Measurements from ENCODE around the gene NDFIP1. TPM values are rescaled to one million over a fixed set of nuclear protein-coding genes. Genes with fewer than 3 reads are reported as not detected.

The NDFIP1 gene
- total and polyA plus RNA-seq, 2 of the 8 experiments (the other 6 are each of a cell fraction or from before 2014, with no cell fraction given) = 8.8 to 27.1 TPM

DNA sequence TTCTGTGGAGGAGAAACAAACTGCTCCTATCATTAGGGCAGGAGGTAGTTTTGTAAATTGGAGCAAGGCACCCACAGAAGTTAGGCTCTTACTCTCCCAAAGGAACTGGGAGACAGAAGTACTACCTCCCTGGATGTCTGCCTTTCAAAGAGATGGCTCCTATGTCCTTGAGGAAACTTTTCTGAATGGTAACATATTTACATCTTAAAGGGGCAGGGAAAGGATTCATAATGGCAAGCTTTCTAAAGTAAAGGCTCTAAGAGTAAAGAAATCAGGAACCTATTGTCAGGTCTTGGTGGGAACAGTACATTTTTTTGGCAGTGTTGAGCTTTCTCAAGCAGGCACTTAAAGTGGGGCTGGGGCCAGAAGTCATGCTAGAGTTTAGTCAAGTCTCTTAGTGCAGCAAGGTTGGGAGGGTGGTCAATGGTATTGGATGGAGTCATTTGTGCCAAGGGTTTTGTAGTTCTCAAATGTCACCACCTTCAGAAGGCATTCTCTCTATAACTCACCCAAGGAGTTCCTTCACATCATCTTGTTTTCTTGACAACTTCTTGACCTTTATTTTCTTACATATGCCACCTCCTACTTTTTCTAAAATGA lies 26.3 kb upstream of the NDFIP1 start:
- CTCF ChIA-PET (ENCODE audit: partially characterized antibody) = no interaction called here
- no peak for TF ChIP-seq YY1 (IDR thresholded peaks at IDR 0.05; ENCODE audit: low read depth, low read length)
- no peak for TF ChIP-seq SIN3A (conservative IDR thresholded peaks at IDR 0.05 in 1 of 2, IDR thresholded peaks at IDR 0.05 in 1 of 2; ENCODE audit: low read depth in 1 of 2, low read length in 2 of 2)
- no peak for TF ChIP-seq GABPA (IDR thresholded peaks at IDR 0.05; ENCODE audit: borderline replicate concordance, insufficient read depth, low read length)
- no peak for TF ChIP-seq SP2 (IDR thresholded peaks at IDR 0.05; ENCODE audit: low read length)
- TF ChIP-seq FOSL1 (IDR thresholded peaks at IDR 0.05; ENCODE audit: insufficient read depth, low read depth, low read length) = no peak
- no peak for TF ChIP-seq POLR2AphosphoS5 (IDR thresholded peaks at IDR 0.05; ENCODE audit: low read depth, low read length)
- no peak for TF ChIP-seq RBBP5 (IDR thresholded peaks at IDR 0.05; ENCODE audit: borderline replicate concordance, low read depth, low read length)
- no peak for TF ChIP-seq MAFK (IDR thresholded peaks at IDR 0.05; ENCODE audit: low read depth, low read length)
- no peak for TF ChIP-seq NRF1 (IDR thresholded peaks at IDR 0.05; ENCODE audit: low read depth, low read length)
- TF ChIP-seq SIRT6 (IDR thresholded peaks at IDR 0.05; ENCODE audit: low read length) = no peak
- TF ChIP-seq POLR2A (IDR thresholded peaks at IDR 0.05; ENCODE audit: control extremely low read depth in 1 of 2, low read depth in 2 of 2, low read length in 2 of 2) = no peak
- TF ChIP-seq CEBPB (IDR thresholded peaks at IDR 0.05; ENCODE audit: low read depth, low read length) = no peak
- no peak for TF ChIP-seq KDM5A (IDR thresholded peaks at IDR 0.05; ENCODE audit: low read length)
- no peak for TF ChIP-seq TBP (IDR thresholded peaks at IDR 0.05; ENCODE audit: low read depth, low read length)
- TF ChIP-seq TAF1 (IDR thresholded peaks at IDR 0.05; ENCODE audit: low read depth, low read length) = no peak
- no peak for TF ChIP-seq CTBP2 (IDR thresholded peaks at IDR 0.05; ENCODE audit: borderline replicate concordance, insufficient read depth, insufficient read length, low read length)

More for the DNA sequence above, 26.3 kb upstream of the NDFIP1 start:
- Histone ChIP-seq H2BK5ac (ENCODE audit: low read depth, low read length) (no peak overlapping the region), H4K8ac (ENCODE audit: extremely low read depth, insufficient read depth, low read length) (no peak overlapping the region), H3K4me2 (ENCODE audit: insufficient read depth in 1 of 2, low read depth in 2 of 2, low read length in 2 of 2) (no peak overlapping the region), H3K14ac (ENCODE audit: insufficient read length) (no peak overlapping the region), H3K23ac (ENCODE audit: insufficient read length) (no peak overlapping the region), H3K23me2 (ENCODE audit: low read depth, low read length) (no peaks in the 10 kb centered on the region), H3K36me3 (ENCODE audit: control insufficient read depth in 2 of 4, insufficient read depth in 4 of 4, low read length in 3 of 4) (no peaks in the 10 kb centered on the region), H2BK15ac (ENCODE audit: low read length) (no peak overlapping the region), H3K9ac (replicated peaks in 1 of 4; ENCODE audit: extremely low read depth in 1 of 4, low read depth in 3 of 4, low read length in 3 of 4) (no peak overlapping the region), H2AFZ (ENCODE audit: low read length) (no peak overlapping the region), H4K20me1 (replicated peaks in 1 of 2; ENCODE audit: control insufficient read depth in 1 of 2, insufficient read depth in 2 of 2, low read length in 2 of 2) (no peaks in the 10 kb centered on the region), H3K4me3 (ENCODE audit: extremely low read depth in 1 of 4, insufficient read depth in 2 of 4, low read depth in 3 of 4, low read length in 4 of 4) (no peak overlapping the region), H3K9me3 (ENCODE audit: insufficient read depth in 2 of 2, low read depth in 1 of 2, low read length in 1 of 2) (peaks cover 0 to 1% of the 10 kb centered on the region in 2 experiments; a peak in 1 of 4 replicates), H4K91ac (replicated peaks; ENCODE audit: insufficient read length, low read length) (no peak overlapping the region), H3K79me2 (ENCODE audit: control insufficient read depth in 1 of 2, insufficient read depth in 2 of 2, low read length in 2 of 2) (no peaks in the 10 kb centered on the region), H4K5ac (ENCODE audit: insufficient read length, low read depth, low read length) (no peak overlapping the region), H2BK12ac (ENCODE audit: low read depth, low read length) (no peak overlapping the region), H3K4me1 (replicated peaks in 1 of 4; ENCODE audit: control insufficient read depth in 3 of 4, insufficient read depth in 4 of 4, low read length in 3 of 4) (no peaks in the 10 kb centered on the region), H3K18ac (ENCODE audit: extremely low read depth, low read length) (no peak overlapping the region), H3K27ac (ENCODE audit: low read depth, low read length) (no peak overlapping the region), H3K4ac (replicated peaks; ENCODE audit: insufficient read length, low read depth, low read length) (no peak overlapping the region), H3K56ac (replicated peaks; ENCODE audit: insufficient read length, low read depth, low read length) (no peak overlapping the region), H3K79me1 (ENCODE audit: low read depth, low read length) (no peaks in the 10 kb centered on the region), H2BK20ac (ENCODE audit: low read length) (no peak overlapping the region), H2BK120ac (replicated peaks; ENCODE audit: low read depth, low read length) (no peak overlapping the region), H2AK5ac (ENCODE audit: low read depth, low read length) (no peak overlapping the region), H3K27me3 (replicated peaks in 1 of 4; ENCODE audit: control insufficient read depth in 3 of 4, extremely low read depth in 1 of 4, insufficient read depth in 3 of 4, low read length in 3 of 4) (no peaks in the 10 kb centered on the region)
- FAIRE-seq = no peak
- DNase-seq (ENCODE audit: low read depth in 1 of 2, low spot score in 2 of 2) = no peak
- POLR2A ChIA-PET (ENCODE audit: partially characterized antibody) = interaction anchor here (1.4 kb wide), 2 partner anchors 16 to 244 kb away, joined by 3 to 4 read pairs; no protein-coding TSS in a partner anchor
